PC-3 (cell line): ENCODE data around the gene DHRS4. TPM values are rescaled to one million over a fixed set of nuclear protein-coding genes. Genes with fewer than 3 reads are reported as not detected.

Source experiments
- ATAC-seq: fragments of 200-7000 bp; cut with Tn5 transposase; 2 replicates; pipeline ENCODE4 v1.9.1; 2020; ENCODE audit warnings: mild to moderate bottlenecking, moderate library complexity
- BruUV-seq: library from RNA; stranded (reverse); fragments of 400-500 nt; replicated peaks from 2 replicates; lab custom pipeline; 2021; lab: Mats Ljungman, UMichigan
- CTCF ChIA-PET: fragments of 300-600 bp; sonication (Branson Sonifier 250); formaldehyde crosslinking; loops from one replicate; lab custom pipeline; 2022; ENCODE audit warnings: antibody characterized with exemption; lab: Charles Lee
- POLR2A ChIA-PET: fragments of 300-600 bp; sonication (Branson Sonifier 250); formaldehyde crosslinking; loops from one replicate; lab custom pipeline; 2022; ENCODE audit warnings: antibody characterized with exemption; ENCODE audit not compliant: unreplicated experiment; lab: Charles Lee
- DNase-seq: peaks from one replicate; pipeline ENCODE4 v3.0.0-alpha.2; 2015
- H2AFZ ChIP-seq: fragments of 300-600 bp; sonication (generic); 2 replicates; pipeline ENCODE4 v1.6.0; 2016; ENCODE audit warnings: antibody characterized with exemption, low read length
- H3F3A ChIP-seq: fragments of 300-600 bp; sonication (generic); one replicate; pipeline ENCODE4 v1.6.0; 2017; ENCODE audit warnings: antibody characterized with exemption, low read length, control low read depth, mild to moderate bottlenecking; ENCODE audit not compliant: unreplicated experiment
- H3K27ac ChIP-seq: fragments of 300-600 bp; sonication (generic); 2 replicates; pipeline ENCODE4 v1.5.1; 2016; ENCODE audit warnings: mild to moderate bottlenecking, low read length
- H3K27me3 ChIP-seq: fragments of 300-600 bp; sonication (generic); 2 replicates; pipeline ENCODE4 v1.6.1; 2016; ENCODE audit warnings: low read length, mixed read lengths
- H3K36me3 ChIP-seq: fragments of 300-600 bp; sonication (generic); 2 replicates; pipeline ENCODE4 v1.6.1; 2016; ENCODE audit warnings: low read depth, mixed run types, low read length, mixed read lengths
- H3K4me1 ChIP-seq: fragments of 300-600 bp; sonication (generic); 2 replicates; pipeline ENCODE4 v1.5.1; 2016; ENCODE audit warnings: low read length; ENCODE audit not compliant: insufficient read depth
- H3K4me2 ChIP-seq: fragments of 300-600 bp; sonication (generic); 2 replicates; pipeline ENCODE4 v1.6.0; 2016; ENCODE audit warnings: low read length
- H3K4me3 ChIP-seq: fragments of 300-600 bp; sonication (generic); 2 replicates; pipeline ENCODE4 v1.5.1; 2016; ENCODE audit warnings: mild to moderate bottlenecking, low read length, mixed read lengths
- H3K79me2 ChIP-seq: fragments of 300-600 bp; sonication (generic); 2 replicates; pipeline ENCODE4 v1.6.1; 2017; ENCODE audit warnings: low read length, mixed read lengths
- H3K9ac ChIP-seq: fragments of 300-600 bp; sonication (generic); 2 replicates; pipeline ENCODE4 v1.6.0; 2016; ENCODE audit warnings: mild to moderate bottlenecking, low read length
- H3K9me2 ChIP-seq: fragments of 300-600 bp; sonication (generic); replicated peaks from 2 replicates; pipeline ENCODE4 v1.6.1; 2016; ENCODE audit warnings: mixed run types, low read length, mixed read lengths
- H3K9me3 ChIP-seq: fragments of 300-600 bp; sonication (generic); 2 replicates; pipeline ENCODE4 v1.6.1; 2016; ENCODE audit warnings: low read length, mixed read lengths
- H4K20me1 ChIP-seq: fragments of 300-600 bp; sonication (generic); 2 replicates; pipeline ENCODE4 v1.6.1; 2016; ENCODE audit warnings: low read length, mixed read lengths
- CTCF ChIP-seq: fragments of 300-600 bp; sonication (generic); conservative IDR thresholded peaks from 2 replicates; pipeline ENCODE4 v1.5.1; 2017; ENCODE audit warnings: antibody characterized with exemption, low read depth, mild to moderate bottlenecking, low read length
- EZH2 ChIP-seq: fragments of 300-600 bp; sonication (generic); IDR thresholded peaks from one replicate; pipeline ENCODE4 v1.6.1; 2017; ENCODE audit warnings: antibody characterized with exemption, mild to moderate bottlenecking, low read length; ENCODE audit not compliant: unreplicated experiment
- EZH2phosphoT487 ChIP-seq: fragments of 300-600 bp; sonication (generic); IDR thresholded peaks from 2 replicates; pipeline ENCODE4 v1.6.1; 2018; ENCODE audit warnings: mild to moderate bottlenecking, antibody characterized with exemption, low read length, borderline replicate concordance
- intact Hi-C: fragments of 100-400 bp; cut with micrococcal nuclease; formaldehyde crosslinking; loops from 2 replicates; pipeline ENCODE4 v1.9.0; 2023
- total RNA-seq: library from RNA; depleted of rRNA; stranded (reverse); fragments of >200 nt; gene quantifications from 2 replicates; pipeline ENCODE4 v1.2.3, GENCODE V29; 2014

The DHRS4 gene
- total RNA-seq, 1 experiment from 2014 or later, result 108 TPM

DNA sequence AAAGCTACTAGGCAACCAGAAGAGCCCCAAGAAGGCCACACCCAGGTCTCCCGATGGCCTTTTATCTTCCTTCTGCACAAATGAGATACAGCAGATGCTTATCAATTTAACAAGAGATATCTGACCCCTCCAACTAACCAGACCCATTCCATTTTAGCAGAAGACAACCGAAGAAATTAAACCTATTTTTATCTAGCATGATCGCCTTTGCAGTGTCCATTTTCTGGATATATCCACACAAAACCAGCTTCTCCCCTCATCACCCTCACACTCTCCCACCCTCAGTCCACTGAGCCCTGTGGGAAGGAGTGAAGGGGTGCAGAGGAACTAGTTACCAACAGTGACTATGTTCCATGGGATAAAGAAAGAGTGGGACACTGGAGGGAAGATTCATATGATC, 20.9 kb upstream of the DHRS4 start:
- no peak overlapping the region for H3K9ac ChIP-seq
- no peaks in the 10 kb centered on the region for H3K4me1 ChIP-seq
- no peak overlapping the region for H2AFZ ChIP-seq
- intact Hi-C loops, result no loop called here
- H4K20me1 ChIP-seq, result no peaks in the 10 kb centered on the region
- H3K4me3 ChIP-seq, result no peak overlapping the region
- no peaks in the 10 kb centered on the region for H3K9me3 ChIP-seq
- TF ChIP-seq EZH2 (no peak), CTCF (no peak), EZH2phosphoT487 (no peak)
- no peaks in the 10 kb centered on the region for H3K79me2 ChIP-seq
- no peak overlapping the region for H3K4me2 ChIP-seq
- H3F3A ChIP-seq, result no peaks in the 10 kb centered on the region
- H3K27ac ChIP-seq, result no peak overlapping the region
- ChIA-PET POLR2A (no interaction called here), CTCF (interaction anchor here (1.0 kb wide), 1 partner anchor 205 kb away, joined by 3 read pairs; no protein-coding TSS in a partner anchor)
- DNase-seq (no peak), ATAC-seq (no peak)
- no peaks in the 10 kb centered on the region for H3K9me2 ChIP-seq
- no peaks in the 10 kb centered on the region for H3K27me3 ChIP-seq
- H3K36me3 ChIP-seq, result no peaks in the 10 kb centered on the region
- no TSS peak for BruUV-seq

- no peaks in the 10 kb centered on the region for H3K36me3 ChIP-seq
- DNase-seq, result no peak
- no peaks in the 10 kb centered on the region for H4K20me1 ChIP-seq
- no peak overlapping the region for H3K27ac ChIP-seq
- POLR2A ChIA-PET, result no interaction called here
- no peaks in the 10 kb centered on the region for H3K27me3 ChIP-seq
- no peaks in the 10 kb centered on the region for H3K9me2 ChIP-seq
- no peak for TF ChIP-seq CTCF
- no peak for TF ChIP-seq EZH2phosphoT487
- TF ChIP-seq EZH2, result no peak
- no peak overlapping the region for H3K9ac ChIP-seq
- no peak overlapping the region for H3K4me2 ChIP-seq
- ATAC-seq, result no peak
- no peaks in the 10 kb centered on the region for H3K4me1 ChIP-seq
- no peaks in the 10 kb centered on the region for H3K9me3 ChIP-seq
- no peaks in the 10 kb centered on the region for H3K79me2 ChIP-seq
- CTCF ChIA-PET, result interaction anchor here (1.0 kb wide), 1 partner anchor 206 kb away, joined by 3 read pairs; no protein-coding TSS in a partner anchor
- H3F3A ChIP-seq, result no peaks in the 10 kb centered on the region
- intact Hi-C loops, result no loop called here
- no TSS peak for BruUV-seq
- H3K4me3 ChIP-seq, result no peak overlapping the region
- H2AFZ ChIP-seq, result no peak overlapping the region
These were observed 20.3 kb upstream of the DHRS4 start for GRCh38 chr14:23933108-23933741.

DNA sequence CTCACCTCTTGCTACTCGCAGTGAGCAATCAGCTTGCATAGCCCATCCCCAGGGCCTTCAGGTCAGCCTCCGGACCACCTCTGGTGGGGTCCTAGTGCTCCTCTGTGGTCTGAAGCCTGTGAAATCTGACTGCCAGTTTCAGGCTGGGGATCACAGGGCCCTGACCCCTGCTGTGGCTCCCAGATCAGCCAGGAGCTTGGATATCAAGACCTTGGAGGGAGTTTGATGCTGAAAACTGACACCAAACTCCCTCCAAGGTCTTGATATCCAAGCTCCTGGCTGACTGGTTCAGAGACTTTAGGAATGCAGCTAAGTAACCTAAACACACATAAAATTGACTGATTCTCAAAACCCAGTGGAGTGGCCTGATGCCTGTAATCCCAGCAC, 19.8 kb upstream of the DHRS4 start:
- DNase-seq (no peak), ATAC-seq (no peak)
- Histone ChIP-seq H3K36me3 (no peaks in the 10 kb centered on the region), H3K27me3 (no peaks in the 10 kb centered on the region), H3K27ac (no peak overlapping the region), H3K9me3 (no peaks in the 10 kb centered on the region), H3K79me2 (no peaks in the 10 kb centered on the region), H3K9ac (no peak overlapping the region), H3K4me1 (no peaks in the 10 kb centered on the region), H2AFZ (no peak overlapping the region), H3K4me3 (no peak overlapping the region), H3K4me2 (no peak overlapping the region), H3F3A (no peaks in the 10 kb centered on the region), H3K9me2 (no peaks in the 10 kb centered on the region), H4K20me1 (no peaks in the 10 kb centered on the region)
- intact Hi-C loops, result no loop called here
- ChIA-PET CTCF (interaction anchor here (1.0 kb wide), 1 partner anchor 206 kb away, joined by 3 read pairs; no protein-coding TSS in a partner anchor), POLR2A (no interaction called here)
- no TSS peak for BruUV-seq
- no peak for TF ChIP-seq CTCF
- no peak for TF ChIP-seq EZH2phosphoT487
- no peak for TF ChIP-seq EZH2
